GM08714 (cell line): ENCODE measurements around the gene CRYZL1.
"Not testable (repeated sequence)": the region's sequence is repeated elsewhere in the genome, so short reads cannot be mapped to it uniquely, and the experiment has no call there.

ENCODE experiments used
- H3K4me3 ChIP-seq: fragments of 200-500 bp; sonication (Bioruptor generic); 2 replicates; pipeline ENCODE4 v1.5.1; 2014; ENCODE audit warnings: mild to moderate bottlenecking, low read length, inconsistent platforms
- ZNF274 ChIP-seq: IDR thresholded peaks from 2 replicates; pipeline ENCODE4 v1.6.1; 2012; ENCODE audit warnings: mild to moderate bottlenecking, low read depth, low read length

The CRYZL1 gene

DNA sequence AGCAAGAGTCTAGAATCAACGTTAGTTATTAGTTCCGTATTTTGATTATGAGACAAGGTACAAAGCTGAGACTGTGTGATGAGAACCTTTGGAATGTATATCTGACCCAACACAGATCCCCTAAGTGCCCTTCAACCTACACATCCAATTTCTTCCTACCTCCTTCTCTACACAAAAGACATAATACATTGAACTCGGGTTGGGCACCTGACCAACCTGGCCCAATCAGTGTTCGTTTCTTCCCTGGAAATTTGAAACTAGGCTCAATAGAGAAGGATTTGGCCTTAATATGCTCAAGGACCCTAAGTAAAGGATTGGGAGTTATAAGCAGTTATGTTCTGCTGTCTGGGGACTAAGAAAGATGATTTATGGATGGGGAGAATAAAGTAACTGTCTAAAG, 12.9 kb upstream of the CRYZL1 start:
- H3K4me3 ChIP-seq: no peak overlapping the region
- no peak for TF ChIP-seq ZNF274

DNA sequence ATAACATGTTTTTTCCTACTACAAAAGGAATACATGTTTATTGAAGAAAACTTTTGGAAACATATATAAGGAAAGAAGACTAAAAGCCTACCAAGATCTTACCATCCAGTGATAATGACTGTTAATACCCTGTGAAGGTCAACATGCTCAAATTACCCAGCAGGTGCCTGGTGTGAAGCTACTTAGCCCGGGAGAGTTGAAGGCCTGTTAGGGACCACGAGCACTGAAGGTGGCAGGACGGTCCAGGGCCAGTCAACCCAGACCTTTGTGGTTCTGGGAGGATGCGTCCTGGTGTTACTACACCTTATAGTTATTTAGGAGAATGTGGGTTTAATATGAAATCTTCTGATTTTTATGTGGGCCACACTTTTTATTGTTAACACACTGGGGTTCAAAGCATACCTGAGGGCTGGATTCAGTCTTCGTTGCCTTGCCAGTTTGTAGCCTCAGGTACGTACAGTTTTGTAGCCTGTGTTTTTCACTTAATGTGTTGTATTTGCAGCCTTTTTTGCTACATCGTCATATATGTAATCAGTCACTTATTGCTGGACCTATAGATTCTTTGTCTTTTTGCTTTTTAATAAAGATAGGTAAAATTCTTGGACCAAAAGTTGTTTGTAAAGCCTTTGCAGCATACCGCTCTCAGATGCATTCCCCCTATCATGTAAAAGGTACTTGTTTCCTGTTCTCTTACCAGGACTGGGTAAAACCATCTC, 10.6 kb upstream of the CRYZL1 start:
- no peak for TF ChIP-seq ZNF274
- no peak overlapping the region for H3K4me3 ChIP-seq

DNA sequence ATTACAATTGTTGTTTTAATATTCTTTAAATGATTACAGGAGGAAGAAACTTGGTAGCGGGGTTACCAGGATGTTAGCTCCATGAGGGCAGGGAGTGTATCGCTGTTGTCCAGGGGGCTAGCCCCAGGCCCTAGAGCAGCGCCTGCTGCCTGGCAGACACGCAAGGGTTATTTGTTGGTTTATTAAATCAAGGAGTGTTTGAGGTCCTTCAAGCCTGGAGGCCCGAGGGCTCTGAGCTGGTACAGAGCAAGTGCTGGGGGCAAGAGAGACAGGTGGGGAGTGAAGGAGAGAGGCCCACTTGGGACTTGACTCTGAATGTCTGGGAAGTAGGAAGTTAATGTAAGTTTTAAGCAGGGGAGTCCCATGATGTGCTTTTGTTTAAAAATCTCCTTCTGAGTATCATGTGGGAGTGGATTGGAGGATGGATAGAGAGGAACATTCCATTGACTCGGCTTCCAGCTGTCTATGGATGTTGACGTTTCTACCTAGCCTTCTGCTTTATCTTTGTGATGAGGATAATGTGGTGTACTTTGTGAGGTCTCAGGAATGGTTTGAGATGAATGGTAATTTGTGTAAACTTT, 9.5 kb upstream of the CRYZL1 start:
- no peak overlapping the region for H3K4me3 ChIP-seq
- no peak for TF ChIP-seq ZNF274

DNA sequence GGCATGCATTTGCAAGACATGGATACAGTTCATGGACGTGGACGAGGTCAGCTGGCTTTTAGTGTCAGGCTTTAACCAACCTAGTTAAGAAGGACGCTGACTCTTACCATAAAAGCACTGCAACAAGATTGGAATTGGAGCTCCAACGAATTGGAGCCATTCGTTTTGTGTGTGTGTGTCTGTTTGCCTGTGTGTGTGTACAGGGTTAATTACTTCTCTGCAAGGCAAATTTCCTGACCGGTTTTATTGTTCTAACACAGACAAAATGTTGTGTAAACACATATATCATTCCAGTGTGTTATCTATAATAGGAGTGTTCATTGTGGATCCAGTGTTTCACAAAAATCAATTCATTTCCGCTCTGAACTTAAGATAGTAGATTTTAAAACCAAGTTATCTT, 8.7 kb upstream of the CRYZL1 start:
- no peak overlapping the region for H3K4me3 ChIP-seq
- no peak for TF ChIP-seq ZNF274

DNA sequence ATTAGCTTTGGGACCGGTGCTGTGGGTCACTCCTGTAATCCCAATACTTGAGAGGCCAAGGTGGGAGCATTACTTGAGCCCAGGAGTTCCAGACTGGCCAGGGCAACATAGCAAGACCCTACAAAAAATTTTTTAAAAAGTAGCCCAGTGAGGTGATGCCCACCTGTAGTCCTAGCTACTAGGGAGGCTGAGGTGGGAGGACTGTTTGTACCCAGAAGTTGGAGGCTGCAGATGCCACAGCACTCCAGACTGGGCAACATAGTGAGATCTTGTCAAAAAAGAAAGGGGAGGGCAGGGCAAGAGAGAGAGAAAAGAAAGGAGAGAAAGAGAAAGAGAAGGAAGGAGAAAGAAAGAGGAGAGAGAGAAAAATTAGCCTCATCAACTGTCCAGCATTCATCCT, 7.0 kb upstream of the CRYZL1 start:
- no peak overlapping the region for H3K4me3 ChIP-seq
- TF ChIP-seq ZNF274: no peak

DNA sequence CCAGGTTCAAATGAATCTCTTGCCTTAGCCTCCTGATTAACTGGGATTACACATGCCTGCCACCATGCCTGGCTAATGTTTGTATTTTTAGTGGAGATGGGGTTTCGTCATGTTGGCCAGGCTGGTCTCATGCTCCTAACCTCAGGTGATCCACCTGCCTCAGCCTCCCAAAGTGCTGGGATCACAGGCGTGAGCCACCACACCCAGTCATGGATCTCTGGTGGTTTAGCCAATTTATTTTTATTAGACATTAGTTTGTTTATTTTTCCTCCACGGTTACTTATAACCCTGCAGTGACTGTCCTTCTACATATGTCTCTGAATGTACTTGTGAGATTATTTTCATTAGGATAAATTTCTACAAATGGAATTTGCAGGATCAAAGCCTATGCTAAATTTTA, 6.0 kb upstream of the CRYZL1 start:
- no peak for TF ChIP-seq ZNF274
- no peak overlapping the region for H3K4me3 ChIP-seq

DNA sequence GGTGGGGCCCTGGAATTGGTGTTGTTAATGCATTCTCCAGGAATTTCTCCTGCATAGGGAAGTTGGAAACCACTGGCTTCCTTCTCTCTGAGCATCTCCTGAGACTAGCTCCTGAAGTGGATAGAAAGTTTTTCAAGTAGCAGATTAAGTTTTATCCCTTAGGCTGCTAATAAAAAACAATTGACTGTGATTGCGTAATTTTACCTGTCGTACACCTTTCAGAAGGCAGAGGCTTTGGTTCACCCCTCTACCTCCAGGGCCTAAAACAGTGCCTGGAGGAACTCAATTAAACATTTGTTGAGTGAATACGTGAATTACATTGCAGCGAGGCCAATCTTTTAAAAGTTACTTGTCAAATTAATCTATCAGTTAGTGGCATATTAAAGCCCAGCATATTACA, 4.2 kb upstream of the CRYZL1 start:
- no peak for TF ChIP-seq ZNF274
- no peak overlapping the region for H3K4me3 ChIP-seq

DNA sequence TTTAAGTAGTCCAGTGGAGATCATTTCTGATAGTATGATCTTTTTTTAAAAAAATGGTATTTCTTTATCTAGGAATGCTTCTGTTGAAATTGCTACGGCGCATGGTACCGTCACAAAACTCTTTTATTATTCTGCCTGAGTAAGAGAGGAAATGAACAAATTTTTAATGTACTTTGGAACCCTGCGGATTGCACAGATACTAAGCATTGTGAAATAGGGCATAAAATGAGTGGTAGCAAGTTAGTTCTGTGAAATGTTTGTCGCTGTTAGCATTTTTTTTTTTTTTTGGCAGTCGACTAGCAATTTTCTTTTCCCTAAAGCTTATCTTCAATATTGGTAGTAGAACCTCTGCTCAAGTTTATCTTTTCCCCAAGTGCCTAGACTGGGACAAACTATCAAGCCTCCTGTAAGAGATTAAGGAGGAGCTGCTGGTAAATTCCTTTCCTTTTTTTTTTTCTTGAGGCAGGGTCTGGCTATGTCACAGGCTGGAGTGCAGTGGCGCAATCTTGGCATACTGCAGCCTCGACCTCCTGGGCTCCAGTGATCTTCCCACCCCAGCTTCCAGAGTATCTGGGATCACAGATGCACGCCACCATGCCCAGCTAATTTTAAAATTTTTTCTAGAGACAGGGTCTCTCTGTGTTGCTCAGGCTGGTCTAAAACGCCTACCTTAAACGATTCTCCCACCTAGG, 3.0 kb upstream of the CRYZL1 start:
- no peak overlapping the region for H3K4me3 ChIP-seq
- TF ChIP-seq ZNF274: no peak

DNA sequence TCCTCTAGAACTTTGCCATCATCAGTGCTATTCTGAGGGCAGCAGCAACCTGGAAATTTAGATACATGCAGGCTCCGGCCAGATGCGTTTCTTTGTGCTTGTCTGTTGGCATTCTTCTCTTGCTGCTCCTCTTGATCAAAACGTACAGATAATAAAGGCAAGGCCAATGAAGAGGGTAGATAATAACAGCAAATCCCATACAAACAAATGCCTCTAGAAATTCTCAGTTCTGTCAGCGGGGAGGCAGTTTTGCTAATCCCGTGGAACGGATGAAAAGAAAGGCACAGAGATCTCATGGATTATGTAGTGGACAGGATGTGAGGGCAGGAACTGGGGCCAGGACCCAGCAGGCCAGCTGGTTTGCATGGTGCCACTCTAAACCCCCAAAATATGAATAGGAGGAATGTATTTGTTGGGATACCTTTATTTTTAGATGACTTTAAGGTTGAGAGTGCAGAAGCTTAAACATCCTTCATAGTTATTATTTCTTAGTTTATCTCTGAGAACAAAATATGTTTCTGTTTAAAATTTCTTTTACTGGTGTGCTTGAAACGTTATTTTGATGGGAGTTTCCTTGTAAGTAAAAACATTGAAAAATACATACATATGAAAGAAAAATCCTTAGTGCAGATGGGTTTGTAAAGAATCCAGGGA, 2.2 kb upstream of the CRYZL1 start:
- peak overlapping the region; percentile 87 for H3K4me3 ChIP-seq
- no peak for TF ChIP-seq ZNF274

DNA sequence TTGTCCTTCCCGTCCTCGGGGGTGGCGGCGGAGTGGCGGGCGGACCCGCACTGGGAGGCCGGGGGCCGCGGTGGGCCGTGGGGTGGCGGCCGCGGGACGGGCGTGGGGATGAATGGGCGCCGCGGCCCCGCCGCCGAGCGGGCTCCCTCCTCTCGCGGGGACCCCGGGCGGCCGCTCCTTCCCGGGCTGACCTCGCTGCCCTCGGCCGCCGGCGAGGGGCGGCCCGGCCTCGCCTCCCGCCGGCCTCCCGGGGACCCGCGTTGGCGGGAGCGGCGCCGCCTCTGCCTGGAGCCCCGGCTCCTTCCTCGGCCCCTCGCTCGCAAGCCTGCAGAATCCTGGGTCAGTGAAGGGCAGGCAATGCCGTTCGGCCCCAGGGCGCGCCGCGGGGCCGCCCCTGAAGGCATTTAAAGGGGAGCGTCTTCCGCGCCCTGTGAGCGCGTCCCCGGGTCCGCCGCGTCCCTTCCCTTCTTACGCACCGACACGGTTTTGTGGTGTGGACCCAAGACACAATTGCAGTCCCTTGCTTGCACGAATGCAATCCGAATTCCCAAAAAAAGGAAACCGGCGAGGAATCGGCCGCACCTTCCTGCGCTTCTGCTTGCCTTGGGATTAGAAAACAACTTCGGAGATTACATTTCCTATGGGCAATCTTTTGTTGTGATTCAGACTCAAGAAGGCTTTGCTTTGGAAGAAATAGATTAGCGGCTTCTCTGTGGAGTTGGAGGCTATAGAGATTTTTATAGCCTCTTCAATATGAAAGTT, 1.5 kb upstream of the CRYZL1 start:
- peak overlapping the region; percentile 87 for H3K4me3 ChIP-seq
- no peak for TF ChIP-seq ZNF274

DNA sequence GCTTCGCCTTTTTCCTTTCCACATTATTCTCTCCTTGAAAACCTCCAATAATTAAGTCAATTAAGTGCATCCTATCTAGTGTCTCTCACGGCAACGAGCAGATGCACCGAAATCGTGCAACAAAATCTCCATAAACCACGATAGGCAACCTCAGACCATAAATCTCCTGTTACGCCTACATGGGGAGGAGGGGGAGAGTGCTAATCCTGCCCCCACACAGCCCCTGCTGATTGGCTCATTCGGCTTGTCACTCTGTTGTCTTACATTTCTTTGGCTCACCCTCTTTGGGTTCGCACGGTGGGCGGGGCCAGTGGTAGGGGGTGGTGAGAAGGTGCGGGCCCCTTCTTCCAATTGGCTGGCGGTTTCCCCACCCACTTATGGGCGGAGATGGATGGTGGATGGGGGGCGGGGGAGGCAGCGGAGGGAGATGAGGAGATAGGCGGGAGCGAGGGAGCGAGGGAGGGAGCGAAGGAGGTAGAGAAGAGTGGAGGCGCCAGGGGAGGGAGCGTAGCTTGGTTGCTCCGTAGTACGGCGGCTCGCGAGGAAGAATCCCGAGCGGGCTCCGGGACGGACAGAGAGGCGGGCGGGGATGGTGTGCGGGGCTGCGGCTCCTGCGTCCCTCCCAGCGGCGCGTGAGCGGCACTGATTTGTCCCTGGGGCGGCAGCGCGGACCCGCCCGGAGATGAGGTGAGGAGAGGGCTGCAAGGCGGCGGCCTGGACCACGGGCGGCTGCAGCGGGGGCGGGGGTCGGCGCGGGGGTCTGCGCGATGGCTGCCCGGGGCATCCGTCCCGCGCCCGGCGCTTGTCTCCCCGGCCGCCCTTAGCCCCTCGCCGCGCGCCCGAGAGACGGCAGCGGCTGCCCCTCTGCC, 720 bp upstream of the CRYZL1 start, which contains the start of gene ITSN1:
Gene ITSN1 (plus strand): TSS at position 475 of the 869 bp plus-strand sequence. CDS start 76,328 bp downstream, outside the sequence.
- peak within 1 kb of the TSS; percentile 89 for H3K4me3 ChIP-seq
- no peak for TF ChIP-seq ZNF274

DNA sequence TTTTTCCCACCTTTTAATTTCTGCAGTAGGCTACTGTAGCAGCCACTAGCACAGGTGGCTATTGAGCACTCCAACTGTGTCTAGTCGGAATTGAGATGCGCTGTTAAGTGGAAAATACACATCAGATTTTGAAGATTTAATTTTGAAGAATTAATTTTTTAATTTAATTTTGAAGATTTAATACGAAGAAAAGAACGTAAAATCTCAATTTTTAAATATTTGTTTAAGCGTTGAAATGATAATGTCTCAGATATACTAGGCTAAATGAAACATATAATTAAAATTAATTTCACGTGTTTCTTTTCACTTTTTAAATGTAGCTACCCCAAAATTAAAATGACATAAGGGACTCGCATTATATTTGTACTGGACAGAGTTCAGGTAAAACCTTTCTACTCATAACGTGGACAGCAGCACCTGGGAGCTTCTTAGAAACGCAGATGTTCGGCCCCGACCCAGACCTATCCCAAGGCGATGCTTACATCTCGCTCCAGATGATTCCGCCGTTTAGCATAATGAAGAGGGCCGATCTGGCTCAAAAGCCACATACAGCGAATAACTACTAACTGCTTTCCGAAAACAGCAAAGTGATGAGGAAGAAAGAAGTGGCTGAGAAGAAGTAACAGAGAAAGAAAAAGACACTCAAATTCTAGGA, 717 bp downstream of the CRYZL1 start:
- TF ChIP-seq ZNF274: no peak
- peak overlapping the region; percentile 89 for H3K4me3 ChIP-seq

DNA sequence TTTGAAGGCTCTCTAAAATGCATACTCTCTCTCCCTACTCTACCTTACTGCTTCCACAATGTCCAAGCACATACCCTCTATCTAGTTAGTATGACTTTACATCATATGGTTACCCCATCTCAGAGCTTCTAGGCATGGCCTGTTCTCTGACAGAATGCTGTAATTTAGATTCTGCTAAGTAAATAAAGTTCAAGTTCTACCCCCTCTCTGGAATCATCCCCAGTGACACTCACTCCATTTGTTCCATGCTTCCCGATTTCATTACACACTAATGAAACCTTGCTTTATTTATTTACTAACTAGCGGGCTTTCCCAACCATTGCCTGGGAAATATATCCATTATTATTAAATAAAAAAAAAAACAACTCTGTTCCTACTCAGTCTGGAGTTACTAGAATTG, 7.3 kb downstream of the CRYZL1 start:
- H3K4me3 ChIP-seq: no peak overlapping the region
- no peak for TF ChIP-seq ZNF274

DNA sequence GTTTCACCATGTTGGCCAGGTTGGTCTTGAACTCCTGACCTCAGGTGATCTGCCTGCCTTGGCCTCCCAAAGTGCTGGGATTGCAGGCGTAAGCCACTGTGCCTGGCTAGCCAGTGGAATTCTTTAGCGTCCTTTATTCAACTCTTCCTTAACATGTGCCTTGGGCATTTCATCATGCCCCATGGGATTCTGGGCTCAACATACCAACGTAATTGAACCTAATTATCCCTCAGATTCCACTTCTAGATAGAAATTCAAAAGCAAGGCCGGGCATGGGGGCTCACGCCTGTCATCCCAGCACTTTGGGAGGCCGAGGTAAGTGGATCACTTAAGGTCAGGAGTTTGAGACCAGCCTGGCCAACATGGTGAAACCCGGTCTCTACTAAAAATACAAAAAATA, 15.4 kb downstream of the CRYZL1 start:
- H3K4me3 ChIP-seq: not testable (repeated sequence)
